ENCODE measurements around the gene CYTH1.
A peak's percentile ranks its signal among the peaks of the same experiment; 100 is the strongest.

Gene CYTH1

GRCh38 chr17:78669256-78669974 is 112.7 kb downstream of the CYTH1 start:
- DNase-seq, result no peak

- DNase-seq, result no peak
These were observed 113.2 kb downstream of the CYTH1 start for GRCh38 chr17:78668847-78669246.

- no peak for DNase-seq
These were observed 114.1 kb downstream of the CYTH1 start for GRCh38 chr17:78667741-78668640.

GRCh38 chr17:78667091-78667490 is 115.0 kb downstream of the CYTH1 start:
- DNase-seq, result no peak

- DNase-seq, result peak; percentile 21
These were observed 115.8 kb downstream of the CYTH1 start for GRCh38 chr17:78665952-78666920.

GRCh38 chr17:78665387-78665951 is 116.6 kb downstream of the CYTH1 start:
- no peak for DNase-seq

- no peak for DNase-seq
These were observed 117.3 kb downstream of the CYTH1 start for GRCh38 chr17:78664476-78665386.

- DNase-seq, result no peak
These were observed 120.8 kb downstream of the CYTH1 start for GRCh38 chr17:78661093-78661770.

GRCh38 chr17:78659546-78659945 is 122.5 kb downstream of the CYTH1 start:
- no peak for DNase-seq

GRCh38 chr17:78658281-78658785 is 123.7 kb downstream of the CYTH1 start:
- peak; percentile 85 for DNase-seq

GRCh38 chr17:78655251-78655940 is 126.7 kb downstream of the CYTH1 start:
- no peak for DNase-seq

GRCh38 chr17:78654325-78654724 is 127.7 kb downstream of the CYTH1 start:
- no peak for DNase-seq

GRCh38 chr17:78653382-78653781 is 128.7 kb downstream of the CYTH1 start:
- DNase-seq, result peak; percentile 39

- no peak for DNase-seq
These were observed 129.2 kb downstream of the CYTH1 start for GRCh38 chr17:78652913-78653312.

GRCh38 chr17:78652024-78652423 is 130.0 kb downstream of the CYTH1 start:
- no peak for DNase-seq

- DNase-seq, result peak; percentile 53
These were observed 130.5 kb downstream of the CYTH1 start for GRCh38 chr17:78651554-78651953.

- no peak for DNase-seq
These were observed 131.9 kb downstream of the CYTH1 start for GRCh38 chr17:78650093-78650715.

GRCh38 chr17:78648293-78648692 is 133.8 kb downstream of the CYTH1 start:
- no peak for DNase-seq

GRCh38 chr17:78647032-78647431 is 135.0 kb downstream of the CYTH1 start:
- DNase-seq, result no peak
